Measurements from ENCODE around the gene PTN.

The PTN gene

DNA sequence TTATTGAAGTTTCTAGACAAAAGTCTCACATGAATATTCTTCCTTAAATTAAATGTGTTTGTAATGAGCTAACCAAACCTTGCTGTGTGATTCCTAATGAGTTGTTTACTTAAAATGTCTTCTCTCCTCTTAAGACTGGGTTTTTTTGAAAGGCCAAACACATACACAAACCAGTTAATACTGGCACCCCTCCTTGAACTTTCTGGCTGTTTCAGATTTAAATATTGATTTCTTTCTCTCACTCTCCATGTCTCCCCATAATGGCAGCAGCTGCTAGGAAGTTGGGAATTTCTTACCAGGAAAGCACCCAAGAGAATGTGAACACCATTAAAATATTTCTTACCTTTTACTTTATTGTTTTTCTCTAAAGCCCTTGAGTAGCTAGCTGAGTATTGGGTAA lies 11.4 kb upstream of the PTN start:
- no peaks in the 10 kb centered on the region for H3K36me3 ChIP-seq (ENCODE audit: control insufficient read depth, insufficient read depth, low read length)
- H3K9ac ChIP-seq: no peak overlapping the region
- H3K4me2 ChIP-seq (ENCODE audit: low read length): no peak overlapping the region
- peaks cover 28% of the 10 kb centered on the region for H3K4me1 ChIP-seq
- H2AFZ ChIP-seq: peak overlapping the region; percentile 72
- no peaks in the 10 kb centered on the region for H3K79me2 ChIP-seq
- H3K4me3 ChIP-seq (ENCODE audit: low read depth, low read length): no peak overlapping the region
- H3K27me3 ChIP-seq (ENCODE audit: control insufficient read depth, insufficient read depth, low read length): no peaks in the 10 kb centered on the region
- H3K9me3 ChIP-seq (ENCODE audit: control insufficient read depth, low read length): no peaks in the 10 kb centered on the region
- TF ChIP-seq CTCF (IDR thresholded peaks at IDR 0.05): no peak
- peak overlapping the region; percentile 95 for H3K27ac ChIP-seq

DNA sequence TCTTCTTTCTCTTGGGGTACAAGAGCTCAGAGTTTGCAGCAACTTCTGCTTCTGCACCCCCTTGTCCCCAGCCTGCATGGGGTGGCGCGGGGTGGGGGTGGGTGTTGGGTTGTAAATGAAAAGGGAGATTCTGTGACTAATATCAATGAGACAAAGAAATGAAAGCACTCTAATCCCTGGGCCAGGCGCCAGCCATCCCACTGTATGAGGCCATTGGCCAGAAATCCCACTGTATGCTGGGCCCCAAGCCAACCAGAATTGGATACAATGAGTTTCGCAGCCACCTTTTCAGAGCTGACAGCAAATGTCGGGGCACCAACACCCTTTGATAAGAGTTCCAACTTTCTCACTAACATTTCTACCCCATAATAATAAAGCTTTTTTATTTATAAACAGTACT lies 10.9 kb upstream of the PTN start:
- no peak for TF ChIP-seq CTCF (IDR thresholded peaks at IDR 0.05)
- Histone ChIP-seq H3K4me1 (peaks cover 28% of the 10 kb centered on the region), H3K79me2 (no peaks in the 10 kb centered on the region), H2AFZ (peak overlapping the region; percentile 72), H3K9ac (no peak overlapping the region), H3K27me3 (ENCODE audit: control insufficient read depth, insufficient read depth, low read length) (no peaks in the 10 kb centered on the region), H3K9me3 (ENCODE audit: control insufficient read depth, low read length) (no peaks in the 10 kb centered on the region), H3K4me2 (ENCODE audit: low read length) (no peak overlapping the region), H3K27ac (peak overlapping the region; percentile 95), H3K4me3 (ENCODE audit: low read depth, low read length) (no peak overlapping the region), H3K36me3 (ENCODE audit: control insufficient read depth, insufficient read depth, low read length) (no peaks in the 10 kb centered on the region)

- H3K9ac ChIP-seq: no peak overlapping the region
- H3K79me2 ChIP-seq: no peaks in the 10 kb centered on the region
- peaks cover 38% of the 10 kb centered on the region for H3K4me1 ChIP-seq
- H3K27ac ChIP-seq: peak overlapping the region; percentile 95
- H2AFZ ChIP-seq: peak overlapping the region; percentile 72
- no peak for TF ChIP-seq CTCF (IDR thresholded peaks at IDR 0.05)
- no peak overlapping the region for H3K4me3 ChIP-seq (ENCODE audit: low read depth, low read length)
- no peaks in the 10 kb centered on the region for H3K36me3 ChIP-seq (ENCODE audit: control insufficient read depth, insufficient read depth, low read length)
- no peaks in the 10 kb centered on the region for H3K27me3 ChIP-seq (ENCODE audit: control insufficient read depth, insufficient read depth, low read length)
- H3K4me2 ChIP-seq (ENCODE audit: low read length): peak overlapping the region; percentile 48
- H3K9me3 ChIP-seq (ENCODE audit: control insufficient read depth, low read length): no peaks in the 10 kb centered on the region
These were observed 8.4 kb upstream of the PTN start for GRCh38 chr7:137351941-137352340.

- Histone ChIP-seq H3K27me3 (ENCODE audit: control insufficient read depth, insufficient read depth, low read length) (no peaks in the 10 kb centered on the region), H3K9ac (no peak overlapping the region), H3K36me3 (ENCODE audit: control insufficient read depth, insufficient read depth, low read length) (no peaks in the 10 kb centered on the region), H3K9me3 (ENCODE audit: control insufficient read depth, low read length) (no peaks in the 10 kb centered on the region), H3K4me1 (peaks cover 26% of the 10 kb centered on the region), H3K4me3 (ENCODE audit: low read depth, low read length) (no peak overlapping the region), H3K79me2 (no peaks in the 10 kb centered on the region), H3K4me2 (ENCODE audit: low read length) (no peak overlapping the region), H3K27ac (peak overlapping the region; percentile 96), H2AFZ (peak overlapping the region; percentile 72)
- no peak for TF ChIP-seq CTCF (IDR thresholded peaks at IDR 0.05)
These were observed 2.4 kb upstream of the PTN start for GRCh38 chr7:137345799-137346449.

DNA sequence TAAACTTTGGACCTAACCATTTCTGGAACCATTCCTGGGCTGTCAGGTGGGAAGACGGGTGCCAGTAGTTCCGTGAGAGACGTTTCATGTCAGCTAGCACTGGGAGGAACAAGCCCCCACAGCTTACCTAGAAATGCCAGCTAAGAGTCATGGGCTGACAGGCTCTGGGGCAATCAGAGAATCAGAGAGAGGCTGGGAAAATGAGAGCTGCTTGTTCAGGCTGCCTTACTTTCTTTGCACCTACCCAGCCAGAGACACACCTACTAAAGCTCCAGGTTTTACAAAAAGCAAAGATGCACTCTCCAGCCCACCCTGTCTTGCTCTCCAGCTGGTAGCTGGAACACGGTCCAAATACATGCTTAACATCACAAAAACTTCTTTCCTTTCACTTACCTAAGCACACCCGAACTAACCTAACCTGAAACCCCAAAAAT lies 688 bp downstream of the PTN start:
- peak overlapping the region; percentile 72 for H3K4me3 ChIP-seq (ENCODE audit: low read depth, low read length)
- no peak for TF ChIP-seq CTCF (IDR thresholded peaks at IDR 0.05)
- no peaks in the 10 kb centered on the region for H3K36me3 ChIP-seq (ENCODE audit: control insufficient read depth, insufficient read depth, low read length)
- peak overlapping the region; percentile 96 for H3K27ac ChIP-seq
- no peaks in the 10 kb centered on the region for H3K9me3 ChIP-seq (ENCODE audit: control insufficient read depth, low read length)
- H3K4me2 ChIP-seq (ENCODE audit: low read length): peak overlapping the region; percentile 80
- peak overlapping the region; percentile 63 for H2AFZ ChIP-seq
- H3K27me3 ChIP-seq (ENCODE audit: control insufficient read depth, insufficient read depth, low read length): no peaks in the 10 kb centered on the region
- peaks cover 39% of the 10 kb centered on the region for H3K4me1 ChIP-seq
- H3K9ac ChIP-seq: peak overlapping the region; percentile 47
- H3K79me2 ChIP-seq: peaks cover 21% of the 10 kb centered on the region

Measured in parathyroid adenoma (tissue), 2 donors.